ENCODE data around the gene CNTNAP3B.
"Not testable (repeated sequence)": the region's sequence is repeated elsewhere in the genome, so short reads cannot be mapped to it uniquely, and the experiment has no call there.

CNTNAP3B gene

GRCh38 chr9:41974906-41975305, 154.3 kb downstream of the CNTNAP3B start:
- not testable (repeated sequence) for DNase-seq

- DNase-seq, result not testable (repeated sequence)
These were observed 176.2 kb downstream of the CNTNAP3B start for GRCh38 chr9:41953007-41953406.

GRCh38 chr9:41941738-41942137, 187.5 kb downstream of the CNTNAP3B start:
- not testable (repeated sequence) for DNase-seq

- not testable (repeated sequence) for DNase-seq
These were observed 191.1 kb downstream of the CNTNAP3B start for GRCh38 chr9:41938143-41938542.

- not testable (repeated sequence) for DNase-seq
These were observed 193.5 kb downstream of the CNTNAP3B start for GRCh38 chr9:41935727-41936126.

DNA sequence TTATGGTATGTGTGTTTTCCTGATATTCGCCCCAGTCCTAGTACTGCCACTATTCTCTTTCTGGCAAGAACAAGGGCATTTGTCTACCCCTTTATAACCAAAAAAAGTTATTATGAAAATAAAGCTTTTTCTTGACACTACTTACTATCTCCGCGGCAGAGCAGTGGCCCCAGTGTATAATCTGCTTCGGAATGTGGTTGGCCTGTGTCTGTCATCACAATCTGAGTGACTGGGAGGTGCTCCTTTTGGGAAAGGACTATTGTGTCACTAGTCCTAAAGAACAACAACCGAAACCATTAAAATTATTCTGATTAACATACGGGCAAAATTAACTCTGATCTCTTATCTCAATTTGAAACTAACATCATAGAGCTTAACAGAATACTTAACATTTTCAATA, 200.1 kb downstream of the CNTNAP3B start:
- not testable (repeated sequence) for DNase-seq

- DNase-seq, result not testable (repeated sequence)
These were observed 211.9 kb downstream of the CNTNAP3B start for GRCh38 chr9:41917374-41917773.

DNA sequence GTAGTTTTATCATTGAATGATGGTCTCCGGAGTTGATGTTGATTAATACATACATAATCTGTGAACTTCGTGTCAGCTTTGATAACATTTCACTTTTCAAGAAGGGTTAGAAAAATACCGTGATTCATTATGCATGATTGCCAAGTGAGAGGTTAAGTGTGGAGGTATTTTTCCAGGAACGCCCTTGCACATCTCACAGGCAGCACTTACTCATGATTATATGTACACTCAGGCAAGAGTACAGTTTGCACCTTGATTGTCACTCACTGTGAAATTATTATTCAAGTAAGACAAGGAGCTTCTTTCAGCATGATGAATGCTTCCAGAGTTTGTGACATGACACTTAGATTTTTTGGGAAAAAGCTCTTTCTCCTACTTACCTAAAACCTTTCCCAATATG, 223.7 kb downstream of the CNTNAP3B start:
- not testable (repeated sequence) for DNase-seq

DNA sequence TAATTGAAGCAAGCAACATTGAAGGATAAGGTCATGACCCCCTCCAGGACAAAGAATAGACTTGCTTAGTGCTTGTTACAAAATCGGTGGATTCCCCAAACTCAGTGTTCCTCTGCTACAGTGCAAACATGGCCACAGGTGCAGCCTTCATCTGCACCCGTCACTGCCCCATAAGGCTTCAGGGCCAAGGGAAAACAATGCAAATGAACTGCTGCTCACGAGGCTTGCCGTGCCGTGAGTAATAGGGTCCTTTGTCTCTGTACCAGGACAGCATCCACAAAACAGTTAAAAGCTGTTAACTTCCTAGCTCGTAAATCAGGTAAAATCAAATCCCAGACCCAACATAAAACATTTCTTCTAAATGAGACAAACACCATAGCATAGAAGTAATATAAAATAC, 226.5 kb downstream of the CNTNAP3B start:
- not testable (repeated sequence) for DNase-seq

GRCh38 chr9:41898720-41899343, 230.4 kb downstream of the CNTNAP3B start:
- DNase-seq, result not testable (repeated sequence)

DNA sequence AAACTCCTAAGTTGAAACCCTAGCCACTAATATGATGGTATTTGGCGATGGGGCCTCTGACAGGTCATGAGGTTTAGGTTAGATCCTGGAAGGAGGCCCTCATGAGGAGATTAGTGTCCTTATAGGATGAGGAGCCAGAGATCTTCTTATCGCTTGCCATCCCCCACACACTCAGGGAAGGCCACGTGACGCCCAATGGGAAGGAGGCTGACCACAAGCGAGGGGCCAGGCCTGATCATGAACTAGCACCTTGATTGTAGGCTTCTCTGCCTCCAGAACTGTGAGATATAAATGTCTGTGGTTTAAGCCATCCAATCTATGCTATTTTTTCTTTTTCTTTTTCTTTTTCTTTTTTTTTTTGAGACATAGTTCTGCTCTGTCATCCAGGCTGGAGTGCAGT, 254.7 kb downstream of the CNTNAP3B start:
- DNase-seq, result not testable (repeated sequence)

GRCh38 chr9:41855422-41855821, 273.8 kb downstream of the CNTNAP3B start:
- not testable (repeated sequence) for DNase-seq

GRCh38 chr9:41851848-41852740, 277.1 kb downstream of the CNTNAP3B start:
- DNase-seq, result not testable (repeated sequence)

DNA sequence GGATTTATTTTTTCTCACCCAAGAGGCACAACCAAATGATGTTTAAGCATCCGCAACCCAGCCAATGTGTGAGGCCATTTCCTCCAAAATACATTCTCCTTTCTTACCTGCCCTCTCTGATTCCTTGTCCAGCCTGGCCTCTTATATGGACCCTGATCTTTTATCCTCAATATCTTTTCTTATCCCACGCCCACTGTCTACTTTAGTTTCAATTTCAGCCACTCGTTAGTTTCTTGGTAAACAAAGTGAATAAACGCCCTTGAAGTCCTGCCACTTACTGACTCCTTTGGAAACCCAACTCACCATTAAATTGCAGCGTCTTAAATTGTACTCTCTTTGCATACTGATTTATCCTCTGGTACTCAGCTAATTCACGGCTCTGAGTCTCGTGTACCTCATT, 281.4 kb downstream of the CNTNAP3B start:
- DNase-seq, result not testable (repeated sequence)

All from hematopoietic multipotent progenitor cell treated with erythropoietin and hydrocortisone succinate and interleukin-3 and kit ligand, for 8 days (in vitro differentiated cells).